Endometrial microvascular endothelial cells (primary cell): ENCODE data around the gene CACNA1C. TPM values are rescaled to one million over a fixed set of nuclear protein-coding genes. Genes with fewer than 3 reads are reported as not detected.

Source experiments
- in situ Hi-C: cut with HindIII; loops from 2 replicates; pipeline ENCODE4 v1.10.0; 2017; ENCODE audit warnings: low sequenced_read_pairs, low pct_unique_long_range_greater_than_20kb; ENCODE audit errors: inconsistent ontology term
- total RNA-seq: library from RNA; depleted of rRNA; stranded (reverse); fragments of >200 nt; gene quantifications from one replicate; pipeline ENCODE4 v1.2.3, GENCODE V29; 2015; ENCODE audit errors: inconsistent ontology term

The CACNA1C gene
- total RNA-seq, 1 donor from 2014 or later: not detected

DNA sequence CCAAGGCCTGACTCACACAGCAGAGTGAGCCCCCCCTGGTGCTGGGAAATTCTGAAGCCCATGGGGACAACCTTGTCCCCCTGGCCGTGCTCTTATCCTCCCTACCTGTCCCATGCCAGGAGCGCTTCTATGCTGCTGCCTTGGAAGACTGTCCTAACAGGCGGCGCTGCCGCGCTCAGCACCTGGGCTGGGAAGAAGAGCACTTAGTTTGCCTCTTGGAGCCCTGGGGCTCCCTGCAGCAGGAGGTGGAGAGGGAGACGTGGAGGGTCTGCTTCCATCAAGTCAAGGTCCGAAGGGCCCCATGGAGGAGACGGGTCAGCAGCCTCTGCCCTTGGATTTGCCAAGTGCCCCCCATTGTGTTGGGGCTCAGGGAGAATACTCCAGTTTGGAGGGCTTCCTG, 300.5 kb downstream of the CACNA1C start:
- in situ Hi-C loops: no loop called here

DNA sequence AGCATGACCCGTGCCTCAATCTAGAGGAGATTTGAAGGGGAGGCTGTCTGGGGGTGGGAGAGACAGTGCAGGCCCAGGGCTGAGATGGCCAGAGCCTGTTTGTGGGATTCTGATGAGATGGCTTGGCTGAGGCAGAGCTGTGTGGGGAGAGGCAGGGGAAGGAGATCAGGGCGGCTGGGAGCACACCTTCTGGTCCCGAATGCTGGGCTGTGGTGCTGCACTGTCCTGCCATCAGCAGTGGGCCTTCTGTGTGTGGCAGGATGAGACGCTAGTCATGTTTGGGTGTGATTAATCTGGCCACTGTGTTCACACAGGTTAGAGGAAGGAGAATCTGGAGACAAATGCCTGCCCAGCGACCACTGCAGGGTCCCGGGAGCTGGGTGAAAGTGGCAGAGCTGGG, 300.9 kb downstream of the CACNA1C start:
- in situ Hi-C loops: no loop called here

DNA sequence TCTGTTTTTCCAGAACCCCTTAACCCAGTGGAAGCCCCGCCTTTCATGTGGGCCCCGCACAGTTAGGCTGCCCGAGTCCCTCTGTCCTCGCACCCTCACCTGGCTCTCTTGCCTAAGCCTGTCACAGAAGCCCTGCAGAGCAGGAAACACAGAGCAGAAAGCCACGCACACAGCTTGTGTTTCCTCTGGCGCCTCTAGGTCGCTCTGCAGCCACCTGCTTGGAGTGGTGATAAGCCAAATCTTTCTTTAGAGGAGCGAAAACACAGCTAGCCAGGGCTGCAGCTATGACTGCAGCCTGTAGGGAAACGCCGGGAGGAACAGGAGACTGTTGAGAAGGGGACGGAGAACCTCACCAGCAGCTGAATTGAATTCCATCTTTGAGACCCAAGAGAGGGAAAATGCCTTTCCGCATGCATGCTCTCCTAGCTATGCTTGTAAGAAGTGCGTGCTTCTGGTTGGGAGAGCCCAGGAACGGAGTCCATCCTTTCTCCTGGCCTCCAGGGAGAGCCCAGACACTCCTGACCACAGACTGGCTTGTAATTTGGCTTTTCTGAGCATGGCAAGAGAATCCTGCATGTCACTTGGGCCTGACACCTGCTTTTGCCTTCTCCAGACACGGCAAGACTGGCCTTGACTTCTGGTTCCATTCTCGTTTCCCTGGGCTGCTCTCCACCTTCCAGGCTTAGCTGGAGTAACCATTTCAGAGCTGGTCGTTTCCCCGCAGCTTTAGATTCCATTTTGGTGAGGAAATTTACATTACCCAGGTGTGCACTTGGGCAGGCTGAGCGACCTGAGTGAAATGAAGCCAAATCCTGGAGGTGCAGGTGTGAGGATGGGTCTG, 301.6 kb downstream of the CACNA1C start:
- in situ Hi-C loops: no loop called here

DNA sequence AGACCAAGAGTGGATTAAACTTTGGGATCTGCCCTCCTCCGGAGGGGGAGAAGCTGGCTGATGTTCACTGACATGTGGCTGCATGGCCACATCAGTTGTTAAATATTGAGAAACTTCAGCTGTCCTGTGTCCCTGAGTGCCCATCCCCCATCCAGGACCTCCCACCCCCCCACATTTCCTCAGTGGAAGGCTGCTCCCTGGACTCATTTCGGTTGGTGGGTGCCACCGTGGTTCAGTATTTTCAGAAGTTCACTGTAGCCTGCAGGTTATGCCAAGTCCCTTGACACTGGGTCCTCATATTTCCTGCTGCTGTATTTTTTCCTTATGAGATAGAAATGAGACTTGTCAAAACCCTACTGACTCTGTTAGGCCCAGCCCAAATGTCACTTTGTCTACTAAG, 302.4 kb downstream of the CACNA1C start:
- in situ Hi-C loops: no loop called here

DNA sequence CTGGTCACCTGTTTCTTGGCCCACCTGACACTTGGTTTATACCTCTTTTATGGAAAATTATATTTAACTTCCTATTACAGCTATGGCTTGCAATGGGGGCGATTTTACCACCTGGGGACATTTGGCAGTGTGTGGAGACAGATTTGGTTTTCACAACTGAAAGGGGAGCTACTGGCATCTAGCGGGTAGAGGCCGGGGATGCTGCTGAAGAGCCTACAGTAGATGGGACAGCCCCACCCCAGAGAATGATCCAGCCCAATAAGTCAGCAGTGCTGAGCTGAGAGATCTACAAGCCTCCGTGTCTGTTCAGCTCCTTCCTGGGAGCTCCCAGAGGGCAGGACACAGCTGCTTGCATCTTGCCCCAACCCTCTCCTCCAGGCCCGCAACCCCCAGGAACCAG, 302.8 kb downstream of the CACNA1C start:
- in situ Hi-C loops: no loop called here

DNA sequence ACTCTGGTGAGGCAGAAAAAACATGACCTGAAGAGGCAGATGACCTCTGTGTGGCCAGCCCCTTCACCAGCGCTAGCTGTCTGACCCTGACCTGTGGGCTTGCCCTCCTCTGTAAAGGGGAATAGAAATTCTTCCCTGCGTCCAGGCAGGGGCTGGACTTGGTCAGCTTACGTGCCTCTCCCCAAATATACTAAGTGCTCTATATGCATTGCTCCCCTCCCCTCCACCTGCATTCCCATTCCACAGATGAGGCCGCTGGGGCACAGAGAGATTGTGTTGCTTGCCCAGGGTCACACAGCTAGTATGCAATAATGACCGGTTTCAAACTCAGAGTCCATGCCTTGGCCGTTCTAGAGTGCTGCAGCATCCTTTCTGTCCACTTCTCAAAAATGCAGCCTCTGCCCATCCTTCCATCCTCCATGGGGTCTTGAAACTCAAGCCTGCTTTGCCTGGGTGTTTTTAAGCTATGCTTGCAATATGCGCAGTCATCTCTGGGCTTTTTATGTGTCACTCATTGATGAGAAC, 303.9 kb downstream of the CACNA1C start:
- in situ Hi-C loops: no loop called here

DNA sequence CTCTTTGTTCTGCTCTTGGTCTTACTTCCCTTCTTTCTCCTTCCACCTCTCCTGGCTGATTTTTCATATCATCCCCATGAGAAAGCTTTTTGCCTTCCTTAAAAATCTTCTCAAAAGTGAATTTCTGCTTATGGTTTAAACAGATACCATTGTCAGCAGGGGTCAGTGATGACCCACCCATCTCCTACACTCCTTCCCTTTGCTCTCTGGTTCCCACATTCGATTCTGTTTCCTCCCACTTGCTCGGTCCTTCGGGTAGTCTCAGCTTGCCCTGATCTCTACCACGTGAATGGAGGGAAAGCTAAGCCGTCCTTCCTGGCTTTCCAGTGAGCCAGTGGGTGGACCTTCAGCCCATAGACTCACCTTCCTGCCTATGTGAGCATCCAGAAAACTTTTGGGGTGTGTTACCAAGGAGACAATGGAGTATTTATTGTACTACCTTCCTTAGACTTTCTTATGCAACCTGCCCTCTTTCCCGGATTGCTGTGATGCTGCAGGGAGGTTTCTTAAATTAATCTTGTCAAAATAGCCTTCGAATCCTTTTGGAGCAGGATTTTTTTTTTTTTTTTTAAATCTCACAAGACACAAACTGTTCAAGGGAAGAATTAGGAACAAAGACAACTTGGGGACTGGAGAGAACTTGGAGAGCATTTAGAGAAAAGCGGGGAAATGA, 306.3 kb downstream of the CACNA1C start:
- in situ Hi-C loops: no loop called here

DNA sequence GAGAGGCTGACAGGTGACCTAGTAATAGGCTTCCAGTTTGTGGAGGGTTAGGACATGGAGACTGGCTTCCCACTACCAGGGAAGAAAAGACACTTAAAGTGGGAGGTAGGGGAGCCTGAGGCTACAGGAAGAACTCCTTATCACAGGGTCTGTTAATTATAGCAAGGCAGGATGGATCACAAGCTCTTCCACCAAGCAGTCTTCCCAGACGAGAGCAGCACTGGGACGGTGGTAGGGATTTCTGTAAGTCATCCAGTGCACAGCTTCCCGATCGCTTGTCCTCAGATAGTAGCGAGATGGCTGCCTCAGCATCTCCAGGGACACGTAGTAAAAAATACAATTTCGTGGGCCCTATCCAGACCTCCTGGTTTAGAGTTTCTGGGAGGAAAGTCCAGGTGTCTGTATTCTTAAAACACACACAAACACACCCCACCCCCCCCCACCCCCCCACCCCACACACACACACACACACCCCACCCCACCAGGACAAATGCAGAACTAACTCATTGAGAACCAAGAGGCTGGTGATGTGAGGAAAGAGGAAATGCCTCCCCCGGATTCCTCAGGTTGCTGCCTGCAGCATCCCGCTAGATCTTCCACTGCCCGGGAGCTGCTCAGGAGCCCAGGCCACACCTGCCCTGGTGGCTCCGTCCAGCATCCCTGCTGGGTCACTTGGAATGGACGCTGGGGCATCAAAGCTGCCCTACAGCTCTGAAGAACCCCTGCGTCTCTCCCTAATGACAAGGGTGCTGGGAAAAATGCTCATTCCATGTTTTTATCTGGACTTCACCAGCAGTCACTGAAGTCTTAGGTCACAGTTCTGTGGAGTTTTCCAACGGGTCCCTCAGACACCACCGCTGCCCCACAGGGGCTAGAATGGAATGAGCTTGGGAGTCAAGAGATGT, 307.2 kb downstream of the CACNA1C start:
- in situ Hi-C loops: no loop called here

DNA sequence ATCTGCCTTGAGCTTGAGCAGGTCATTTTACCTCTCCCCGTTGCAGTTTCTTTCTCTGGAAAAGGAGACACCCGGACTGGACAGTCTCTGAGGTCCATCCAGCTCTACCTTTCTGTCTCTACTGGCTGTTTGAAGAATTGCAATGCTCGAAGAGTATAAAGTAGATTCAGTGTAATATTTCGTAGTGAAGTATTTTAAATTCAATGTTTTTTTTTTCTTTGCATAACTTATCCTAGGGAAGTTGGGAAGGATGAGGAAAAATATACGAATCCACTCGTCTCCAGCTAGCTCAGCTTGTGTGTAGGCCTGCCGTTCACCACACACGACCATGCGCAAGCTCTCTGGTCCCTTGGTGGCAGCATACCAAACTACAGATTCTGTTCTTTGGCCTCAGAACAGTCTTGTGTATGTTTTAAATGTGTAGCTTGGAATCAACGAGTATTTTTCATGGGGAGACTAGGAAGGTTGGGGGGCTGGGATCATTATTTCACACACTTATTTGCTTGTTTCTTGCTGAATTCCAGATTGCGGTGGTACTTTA, 307.9 kb downstream of the CACNA1C start:
- in situ Hi-C loops: no loop called here

DNA sequence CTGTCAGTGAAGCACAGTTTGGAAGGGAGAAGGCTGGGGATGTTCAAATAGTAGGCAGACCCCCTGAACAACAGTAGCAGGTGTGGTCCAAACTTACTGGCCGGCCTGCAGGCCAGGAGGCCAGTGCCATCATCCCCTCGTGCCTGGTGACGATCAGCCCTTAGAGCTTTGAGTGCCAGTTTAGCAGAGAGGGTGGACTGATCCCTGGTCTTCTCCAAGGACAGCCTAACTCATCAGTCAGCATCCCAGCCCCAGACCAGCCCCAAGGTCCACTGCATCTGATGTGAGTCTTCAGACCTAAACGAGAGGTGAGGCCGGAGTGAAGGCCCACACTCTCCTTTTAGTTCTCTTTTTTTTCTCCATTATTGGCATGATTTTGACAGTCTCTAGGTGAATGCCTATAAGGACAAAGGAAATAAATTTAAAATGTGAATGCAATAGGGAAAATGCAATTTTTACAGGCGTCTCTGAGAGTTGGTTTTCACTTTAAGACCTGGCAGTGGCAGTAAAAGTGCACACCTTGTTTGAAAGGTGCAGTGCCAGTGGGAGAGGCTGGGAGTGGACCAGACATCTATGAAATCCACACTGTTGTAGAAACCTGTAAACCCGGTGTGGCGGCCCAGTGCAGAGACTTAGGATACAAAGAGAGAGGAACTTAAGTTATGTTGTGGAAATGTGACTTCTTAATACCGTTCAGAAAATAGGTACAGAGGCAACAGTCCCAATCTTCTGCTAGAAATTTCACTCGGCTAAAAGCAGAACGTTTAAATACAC, 311.2 kb downstream of the CACNA1C start:
- in situ Hi-C loops: no loop called here

DNA sequence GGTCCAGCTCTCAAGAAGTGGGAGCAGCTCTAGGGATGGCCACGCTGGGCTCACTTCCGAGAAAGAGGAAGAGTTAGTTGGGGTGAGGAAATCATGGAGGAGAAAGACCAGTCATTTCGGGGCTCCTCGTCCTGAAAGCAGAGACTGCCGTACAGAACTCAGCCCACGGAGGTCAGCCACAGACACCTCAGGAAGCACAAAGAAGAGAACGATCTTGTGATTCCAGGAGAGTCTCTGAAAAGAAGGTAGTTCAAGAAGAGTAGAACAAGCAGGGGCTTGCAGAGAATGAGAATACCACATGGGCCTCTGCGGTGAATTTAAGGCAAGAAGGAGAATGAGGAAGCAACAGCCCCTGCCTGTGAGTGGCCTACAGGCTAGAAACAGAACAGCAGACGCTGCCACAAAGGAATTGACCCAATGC, 311.9 kb downstream of the CACNA1C start:
- in situ Hi-C loops: no loop called here

DNA sequence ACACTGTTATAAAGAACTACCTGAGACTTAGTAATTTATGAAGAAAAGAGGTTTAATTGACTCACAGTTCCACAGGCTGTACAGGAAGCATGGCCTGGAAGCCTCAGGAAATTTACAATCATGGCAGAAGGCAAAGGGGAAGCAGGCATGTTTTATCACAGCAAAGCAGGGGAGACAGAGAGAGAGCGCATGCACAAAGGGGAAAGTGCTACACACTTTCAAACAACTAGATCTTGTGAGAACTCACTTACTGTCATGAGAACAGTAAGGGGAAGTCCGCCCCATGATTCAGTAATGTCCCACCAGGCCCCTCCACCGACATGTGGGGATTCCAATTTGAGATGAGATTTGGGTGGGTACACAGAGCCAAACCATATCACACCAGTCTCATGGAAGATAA, 313.9 kb downstream of the CACNA1C start:
- in situ Hi-C loops: no loop called here

DNA sequence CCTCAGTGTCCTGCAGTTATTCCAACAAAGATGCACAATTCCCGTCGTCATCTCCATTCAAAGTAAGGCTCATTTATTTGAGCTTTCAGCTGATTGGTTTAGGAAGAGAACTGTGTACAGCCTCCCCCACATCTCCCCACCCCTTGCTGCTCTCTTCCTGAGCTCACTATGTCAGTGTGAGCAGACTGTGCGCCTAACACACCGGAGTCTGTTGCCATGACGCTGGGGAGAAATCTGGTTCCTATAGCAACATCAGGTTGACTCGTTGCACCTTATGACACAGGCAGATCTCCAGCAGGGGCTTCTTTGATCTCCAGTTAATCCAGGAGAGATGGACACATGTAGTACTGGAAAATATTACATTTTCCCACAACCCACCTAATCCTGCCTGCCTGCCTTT, 319.4 kb downstream of the CACNA1C start:
- in situ Hi-C loops: no loop called here

DNA sequence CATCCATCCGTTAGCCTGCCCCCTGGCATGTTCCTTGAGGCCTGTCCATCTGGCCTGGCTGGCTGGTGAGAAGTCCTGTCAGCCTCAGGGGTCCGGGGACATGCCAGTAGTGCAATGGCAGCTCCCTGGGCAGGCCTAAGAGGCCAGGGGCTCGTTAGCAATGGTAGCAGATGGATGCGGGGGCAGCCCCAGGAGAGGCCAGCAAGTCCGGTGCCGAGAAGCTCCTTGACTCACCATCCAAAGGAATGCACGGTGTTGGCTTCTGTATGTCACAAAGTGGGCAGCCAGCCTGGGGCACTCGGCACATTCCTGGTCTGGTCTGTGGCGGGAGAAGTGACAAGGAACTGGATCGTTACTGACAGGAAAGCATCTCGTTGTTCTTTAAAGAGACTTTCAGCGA, 319.9 kb downstream of the CACNA1C start:
- in situ Hi-C loops: no loop called here

DNA sequence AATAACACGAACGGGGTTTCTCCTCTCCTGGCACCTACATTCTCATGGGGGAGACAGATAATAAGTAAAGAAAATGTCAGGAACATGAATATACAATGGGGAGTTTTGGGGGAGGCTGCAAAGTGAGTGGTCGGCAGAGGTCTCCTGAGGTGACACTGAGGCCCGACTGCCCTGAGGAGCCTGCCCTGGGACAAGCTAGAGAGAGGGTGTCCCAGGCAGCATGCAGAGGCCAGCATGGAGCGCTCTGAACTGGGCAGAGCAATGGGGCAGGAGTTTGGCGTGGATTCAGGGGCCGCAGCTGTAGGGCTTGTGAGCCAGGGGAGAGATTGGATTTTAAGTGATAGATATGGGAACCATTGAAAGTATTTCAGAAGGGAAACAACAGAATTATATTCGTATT, 320.5 kb downstream of the CACNA1C start:
- in situ Hi-C loops: no loop called here

DNA sequence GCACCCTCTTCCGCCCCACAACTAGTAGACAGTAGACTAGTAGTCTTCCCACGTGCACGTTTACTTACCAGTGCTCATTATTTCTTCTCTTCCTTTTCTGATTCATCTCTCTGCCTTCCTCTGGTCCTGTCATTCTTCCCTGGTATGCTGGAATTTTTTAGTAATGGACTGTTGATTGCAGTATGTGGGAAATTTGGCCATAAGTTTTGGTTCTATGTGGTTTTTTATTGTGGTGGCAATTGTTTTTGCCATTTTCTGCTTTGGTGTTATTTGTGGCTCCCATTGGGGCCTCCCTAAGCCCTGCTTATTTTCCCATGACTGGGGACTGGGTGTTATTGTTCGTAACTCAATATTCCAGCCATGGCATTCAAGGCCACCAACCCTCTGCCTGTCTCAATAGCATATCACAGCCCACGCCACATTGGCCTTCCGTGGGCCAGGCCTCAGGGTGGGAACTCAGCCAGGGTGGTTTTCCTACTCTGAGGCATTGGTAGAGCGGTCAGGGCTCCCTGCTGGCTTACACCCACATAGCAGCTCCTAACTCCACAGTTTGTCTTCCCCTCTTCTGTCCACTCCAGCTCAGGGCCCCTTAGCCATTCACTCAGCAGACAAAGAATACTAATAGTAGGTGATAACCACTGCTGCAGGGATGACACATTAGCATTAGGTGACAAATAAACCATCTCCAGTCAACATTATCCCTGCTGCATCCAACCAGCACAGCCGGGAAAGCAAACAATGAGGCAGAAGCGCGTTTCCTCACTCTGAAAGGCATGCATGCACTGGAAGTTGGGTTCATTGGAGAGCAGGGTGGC, 321.5 kb downstream of the CACNA1C start:
- in situ Hi-C loops: no loop called here

DNA sequence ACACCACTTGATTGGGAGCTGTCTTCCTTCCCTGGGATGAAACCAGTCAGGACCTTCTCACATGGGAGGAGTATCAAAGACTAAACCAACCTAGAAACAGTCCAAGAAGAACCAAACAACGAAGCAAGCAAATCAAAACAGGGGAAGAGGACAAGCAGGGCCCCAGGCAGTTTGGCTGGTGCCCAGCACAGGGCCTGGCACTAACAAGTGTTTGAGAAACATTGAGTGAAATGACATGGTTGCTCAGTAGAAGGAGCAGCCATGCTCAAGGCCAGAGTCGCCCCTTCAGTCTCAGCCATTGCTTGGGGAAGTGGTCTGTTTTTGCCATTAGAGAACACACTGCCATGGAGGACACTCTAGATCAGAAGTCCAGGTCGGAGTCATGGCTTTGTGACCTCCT, 323.1 kb downstream of the CACNA1C start:
- in situ Hi-C loops: no loop called here
